ENCODE measurements around the gene SOST. TPM values are rescaled to one million over a fixed set of nuclear protein-coding genes. Genes with fewer than 3 reads are reported as not detected.

SOST gene
- total RNA-seq, 1 experiment from 2014 or later, result not detected

GRCh38 chr17:43780135-43780534 is 21.5 kb upstream of the SOST start, which contains the start of gene CFAP97D1:
CFAP97D1 (plus strand) TSS chr17:43780435; CDS start chr17:43780463, 28 bp downstream.
- H3K9me3 Mint-ChIP-seq (ENCODE audit: unreplicated experiment), result peaks cover 7% of the 10 kb centered on the region
- H3K36me3 Mint-ChIP-seq (ENCODE audit: insufficient read depth, unreplicated experiment), result peaks cover 11% of the 10 kb centered on the region
- ChIA-PET POLR2A (interaction anchor here (0.6 to 3.0 kb wide), 2 partner anchors 10 to 204 kb away, joined by 3 to 8 read pairs; no protein-coding TSS in a partner anchor), CTCF (interaction anchor here (0.6 to 1.3 kb wide), 3 partner anchors 13 to 86 kb away, joined by 3 read pairs; no protein-coding TSS in a partner anchor)
- H3K4me1 Mint-ChIP-seq (ENCODE audit: insufficient read depth, unreplicated experiment), result peaks cover 4% of the 10 kb centered on the region
- no peaks in the 10 kb centered on the region for H3K27me3 Mint-ChIP-seq (ENCODE audit: insufficient read depth, unreplicated experiment)
- no peak for DNase-seq (ENCODE audit: unreplicated experiment)
- peak within 1 kb of the TSS; percentile 77 for H3K4me3 Mint-ChIP-seq (ENCODE audit: unreplicated experiment)
- no TSS peak for BruUV-seq (replicated peaks)
- no peak for TF ChIP-seq CTCF (IDR thresholded peaks at IDR 0.05; ENCODE audit: unreplicated experiment)
- intact Hi-C loops (cut with micrococcal nuclease), result loop anchor here (5.0 kb wide), 1 partner anchor 52 kb away; the partner anchor contains the start of gene MPP3
- no peak within 1 kb of the TSS for H3K27ac Mint-ChIP-seq (ENCODE audit: low read depth, unreplicated experiment)

GRCh38 chr17:43779145-43780125 is 20.8 kb upstream of the SOST start:
- TF ChIP-seq CTCF (IDR thresholded peaks at IDR 0.05; ENCODE audit: unreplicated experiment), result no peak
- intact Hi-C loops (cut with micrococcal nuclease), result loop anchor here (1.0 to 5.0 kb wide), 2 partner anchors 53 to 67 kb away; partner anchors contain the start of gene MPP3
- no peak for DNase-seq (ENCODE audit: unreplicated experiment)
- POLR2A ChIA-PET, result interaction anchor here (1.1 to 3.0 kb wide), 6 partner anchors 10 to 464 kb away, joined by 3 to 8 read pairs (median 6); partner anchors contain the start of genes DHX8 and MPP3
- BruUV-seq (replicated peaks), result no TSS peak
- Mint-ChIP-seq H3K4me3 (ENCODE audit: unreplicated experiment) (peak overlapping the region; percentile 77), H3K4me1 (ENCODE audit: insufficient read depth, unreplicated experiment) (no peaks in the 10 kb centered on the region), H3K9me3 (ENCODE audit: unreplicated experiment) (peaks cover under 1% of the 10 kb centered on the region), H3K36me3 (ENCODE audit: insufficient read depth, unreplicated experiment) (peaks cover 18% of the 10 kb centered on the region), H3K27me3 (ENCODE audit: insufficient read depth, unreplicated experiment) (no peaks in the 10 kb centered on the region), H3K27ac (ENCODE audit: low read depth, unreplicated experiment) (peak overlapping the region; percentile 93)
- CTCF ChIA-PET, result interaction anchor here (0.6 to 1.3 kb wide), 5 partner anchors 13 to 243 kb away, joined by 3 to 4 read pairs (median 3); no protein-coding TSS in a partner anchor

DNA sequence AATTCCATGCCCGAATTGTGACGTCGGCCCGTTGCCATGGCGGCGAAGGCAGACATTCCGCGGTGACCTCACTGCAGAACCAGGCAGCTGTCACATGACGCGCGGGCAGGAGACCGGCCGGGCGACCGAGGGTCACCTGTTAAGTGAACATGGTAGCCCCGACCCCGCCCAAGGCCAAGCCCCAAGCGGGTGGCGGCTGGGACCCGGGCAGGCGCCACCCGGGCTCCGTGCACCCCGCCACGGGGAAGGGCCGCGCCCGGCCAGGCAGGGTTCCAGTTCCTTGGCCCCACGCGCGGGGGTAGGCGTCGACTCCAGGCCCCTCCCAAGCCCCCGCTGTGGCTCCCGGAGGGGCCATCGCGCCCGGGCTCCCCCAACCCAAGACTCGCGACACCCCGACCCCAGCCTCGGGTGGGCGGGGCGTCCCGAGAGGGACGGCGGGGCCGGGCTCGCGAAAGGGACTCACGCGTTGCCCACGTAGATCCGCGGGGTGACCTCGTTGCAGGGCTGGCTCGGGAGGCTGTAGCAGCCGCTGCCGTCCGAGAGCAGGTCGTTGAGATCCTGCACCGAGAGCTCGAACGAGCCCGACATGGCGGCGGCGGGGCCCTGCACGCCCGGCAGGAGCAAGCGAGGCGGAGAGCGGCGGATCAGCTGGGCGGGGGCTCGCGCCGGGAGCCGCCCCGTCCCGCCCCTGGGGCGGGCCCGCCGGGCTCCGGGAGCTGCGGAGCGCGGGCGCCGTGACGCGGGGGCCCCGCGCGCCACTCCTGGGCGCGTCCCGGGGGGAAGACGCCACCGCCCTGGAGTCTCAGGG is 19.9 kb upstream of the SOST start, which contains the start of gene DUSP3:
DUSP3 (minus strand) TSS at position 641 of the 808 bp plus-strand sequence; CDS start at position 588, 53 bp downstream.
- no peaks in the 10 kb centered on the region for H3K4me1 Mint-ChIP-seq (ENCODE audit: insufficient read depth, unreplicated experiment)
- H3K4me3 Mint-ChIP-seq (ENCODE audit: unreplicated experiment), result peak within 1 kb of the TSS; percentile 77
- peaks cover 27% of the 10 kb centered on the region for H3K36me3 Mint-ChIP-seq (ENCODE audit: insufficient read depth, unreplicated experiment)
- H3K27me3 Mint-ChIP-seq (ENCODE audit: insufficient read depth, unreplicated experiment), result no peaks in the 10 kb centered on the region
- peak within 1 kb of the TSS; percentile 93 for H3K27ac Mint-ChIP-seq (ENCODE audit: low read depth, unreplicated experiment)
- BruUV-seq (replicated peaks), result TSS peak; percentile 39
- ChIA-PET CTCF (interaction anchor here (0.6 to 1.2 kb wide), 5 partner anchors 12 to 242 kb away, joined by 3 to 8 read pairs (median 3); no protein-coding TSS in a partner anchor), POLR2A (interaction anchor here (0.8 to 3.0 kb wide), 11 partner anchors 9 to 463 kb away, joined by 3 to 8 read pairs (median 4); partner anchors contain the start of genes DHX8 and MPP3)
- DNase-seq (ENCODE audit: unreplicated experiment), result peak; percentile 78
- no peak for TF ChIP-seq CTCF (IDR thresholded peaks at IDR 0.05; ENCODE audit: unreplicated experiment)
- no peaks in the 10 kb centered on the region for H3K9me3 Mint-ChIP-seq (ENCODE audit: unreplicated experiment)
- intact Hi-C loops (cut with micrococcal nuclease), result loop anchor here (1.0 kb wide), 1 partner anchor 68 kb away; no protein-coding TSS in a partner anchor

All from MCF 10A (cell line).